Measurements from ENCODE around the gene NPHP1. TPM values are rescaled to one million over a fixed set of nuclear protein-coding genes. Genes with fewer than 3 reads are reported as not detected.
A peak's percentile ranks its signal among the peaks of the same experiment; 100 is the strongest.
"Not testable (repeated sequence)": the region's sequence is repeated elsewhere in the genome, so short reads cannot be mapped to it uniquely, and the experiment has no call there.

NPHP1 gene
- total RNA-seq, 2 experiments from 2014 or later: 0.42 to 0.60 TPM

DNA sequence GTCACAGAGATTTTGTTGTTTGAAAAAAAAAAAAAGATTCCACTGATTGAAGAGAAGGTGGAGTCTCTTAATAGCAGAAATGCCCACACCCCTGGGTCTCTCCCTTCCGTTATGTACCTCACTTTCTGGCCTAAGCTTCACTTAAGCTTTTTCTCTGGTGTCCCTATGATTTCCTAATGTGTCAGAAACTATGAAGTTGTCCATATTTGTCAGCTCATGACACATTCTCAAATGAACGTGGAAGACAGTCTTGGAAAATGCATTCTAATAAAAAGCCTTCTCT is 83.8 kb downstream of the NPHP1 start:
- Mint-ChIP-seq H3K27ac (no peak overlapping the region), H3K36me3 (ENCODE audit: low read depth) (no peaks in the 10 kb centered on the region), H3K4me1 (ENCODE audit: low read depth) (peaks cover under 1% of the 10 kb centered on the region), H3K27me3 (ENCODE audit: low read depth) (peaks cover 36% of the 10 kb centered on the region), H3K4me3 (no peak overlapping the region), H3K9me3 (ENCODE audit: insufficient read depth) (no peaks in the 10 kb centered on the region)
- no peak for DNase-seq
- POLR2A ChIA-PET: no interaction called here
- no peak for ATAC-seq
- CTCF ChIA-PET: no interaction called here

- Mint-ChIP-seq H3K36me3 (ENCODE audit: low read depth) (no peaks in the 10 kb centered on the region), H3K27me3 (ENCODE audit: low read depth) (peaks cover 36% of the 10 kb centered on the region), H3K27ac (no peak overlapping the region), H3K4me1 (ENCODE audit: low read depth) (no peaks in the 10 kb centered on the region), H3K9me3 (ENCODE audit: insufficient read depth) (no peaks in the 10 kb centered on the region), H3K4me3 (no peak overlapping the region)
- ChIA-PET POLR2A (no interaction called here), CTCF (no interaction called here)
- ATAC-seq (no peak), DNase-seq (no peak)
Observed at GRCh38 chr2:110120171-110121051, 84.4 kb downstream of the NPHP1 start.

DNA sequence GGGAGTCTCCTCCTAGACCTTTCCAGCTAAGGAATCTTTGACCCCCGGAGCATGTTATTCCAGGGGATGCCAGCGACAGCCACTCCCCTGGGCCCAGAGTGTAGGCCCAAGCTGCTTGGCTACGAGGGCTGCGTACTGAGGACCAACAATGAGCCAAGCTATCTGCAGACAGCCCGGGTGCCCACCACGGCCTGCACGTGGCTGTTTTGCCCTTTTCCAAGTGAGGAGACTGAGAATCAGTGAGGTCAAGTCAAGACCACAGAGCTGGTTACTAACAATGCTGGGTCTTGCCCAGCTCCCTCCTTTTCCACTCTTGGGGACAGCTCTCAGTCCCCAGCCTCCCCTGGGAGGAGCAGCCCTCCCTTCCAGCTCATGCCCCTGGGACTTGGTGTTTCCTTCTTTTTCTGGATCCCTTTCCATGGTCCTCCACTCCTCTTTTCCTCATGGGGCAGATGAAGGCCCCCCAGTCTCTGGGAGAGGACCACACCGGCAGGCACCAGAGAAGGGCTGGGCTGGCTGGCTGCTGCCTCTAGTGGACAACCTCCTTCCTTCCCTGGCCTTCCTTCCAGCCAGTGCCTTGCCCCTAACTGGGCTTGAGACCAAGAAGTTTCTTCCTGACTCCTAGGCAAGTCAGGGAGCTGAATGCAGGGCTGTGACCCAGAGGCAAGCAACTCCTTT is 88.6 kb downstream of the NPHP1 start:
- CTCF ChIA-PET: no interaction called here
- no peaks in the 10 kb centered on the region for H3K36me3 Mint-ChIP-seq (ENCODE audit: low read depth)
- no peak overlapping the region for H3K4me3 Mint-ChIP-seq
- POLR2A ChIA-PET: no interaction called here
- no peaks in the 10 kb centered on the region for H3K9me3 Mint-ChIP-seq (ENCODE audit: insufficient read depth)
- no peak for ATAC-seq
- H3K27me3 Mint-ChIP-seq (ENCODE audit: low read depth): peaks cover 58% of the 10 kb centered on the region
- H3K4me1 Mint-ChIP-seq (ENCODE audit: low read depth): peaks cover 16% of the 10 kb centered on the region
- no peak overlapping the region for H3K27ac Mint-ChIP-seq
- DNase-seq: no peak

- ChIA-PET CTCF (no interaction called here), POLR2A (no interaction called here)
- Mint-ChIP-seq H3K36me3 (ENCODE audit: low read depth) (no peaks in the 10 kb centered on the region), H3K4me1 (ENCODE audit: low read depth) (peaks cover 16% of the 10 kb centered on the region), H3K27me3 (ENCODE audit: low read depth) (peaks cover 59% of the 10 kb centered on the region), H3K9me3 (ENCODE audit: insufficient read depth) (no peaks in the 10 kb centered on the region), H3K27ac (no peak within 1 kb of the TSS), H3K4me3 (no peak within 1 kb of the TSS)
- ATAC-seq (peak; percentile 30), DNase-seq (no peak)
Observed at GRCh38 chr2:110115291-110116032, 89.4 kb downstream of the NPHP1 start, which contains the start of gene MALL. Gene MALL (minus strand): TSS chr2:110115822. CDS start chr2:110115792, 30 bp downstream.

GRCh38 chr2:110114831-110115255 is 90.0 kb downstream of the NPHP1 start:
- CTCF ChIA-PET: no interaction called here
- Mint-ChIP-seq H3K27ac (no peak overlapping the region), H3K4me1 (ENCODE audit: low read depth) (peaks cover 22% of the 10 kb centered on the region), H3K27me3 (ENCODE audit: low read depth) (peaks cover 57% of the 10 kb centered on the region), H3K36me3 (ENCODE audit: low read depth) (peaks cover 4% of the 10 kb centered on the region), H3K9me3 (ENCODE audit: insufficient read depth) (no peaks in the 10 kb centered on the region), H3K4me3 (no peak overlapping the region)
- ATAC-seq (no peak), DNase-seq (no peak)
- POLR2A ChIA-PET: no interaction called here

- POLR2A ChIA-PET: no interaction called here
Observed at GRCh38 chr2:110113961-110114591, 90.7 kb downstream of the NPHP1 start.

DNA sequence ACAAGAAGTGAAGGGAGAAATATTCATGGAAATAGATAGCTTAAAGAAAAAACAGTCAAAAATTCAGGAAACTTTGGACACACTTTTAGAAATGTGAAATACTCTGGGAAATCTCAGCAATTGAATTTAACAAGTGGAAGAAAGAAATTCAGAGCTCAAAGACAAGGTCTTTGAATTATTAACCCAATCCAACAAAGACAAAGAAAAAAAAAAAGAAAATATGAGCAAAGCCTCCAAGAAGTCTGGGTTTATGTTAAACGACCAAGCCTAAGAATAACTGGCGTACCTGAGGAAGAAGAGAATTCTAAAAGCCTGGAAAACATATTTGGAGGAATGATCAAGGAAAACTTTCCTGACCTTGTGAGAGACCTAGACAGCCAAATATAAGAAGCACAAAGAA is 96.5 kb downstream of the NPHP1 start:
- H3K27ac Mint-ChIP-seq; H3K36me3 Mint-ChIP-seq (ENCODE audit: low read depth); CTCF ChIA-PET; POLR2A ChIA-PET; ATAC-seq; H3K4me3 Mint-ChIP-seq; H3K9me3 Mint-ChIP-seq (ENCODE audit: insufficient read depth); DNase-seq: not testable (repeated sequence)
- Mint-ChIP-seq H3K4me1 (ENCODE audit: low read depth) (peaks cover 11% of the 10 kb centered on the region), H3K27me3 (ENCODE audit: low read depth) (peaks cover 46% of the 10 kb centered on the region)

More at GRCh38 chr2:110113961-110114591, 90.7 kb downstream of the NPHP1 start:
- CTCF ChIA-PET: no interaction called here
- H3K27ac Mint-ChIP-seq: peak overlapping the region; percentile 65
- H3K4me1 Mint-ChIP-seq (ENCODE audit: low read depth): peaks cover 27% of the 10 kb centered on the region
- no peaks in the 10 kb centered on the region for H3K9me3 Mint-ChIP-seq (ENCODE audit: insufficient read depth)
- peaks cover 4% of the 10 kb centered on the region for H3K36me3 Mint-ChIP-seq (ENCODE audit: low read depth)
- DNase-seq (no peak), ATAC-seq (peak; percentile 33)
- H3K4me3 Mint-ChIP-seq: no peak overlapping the region
- peaks cover 56% of the 10 kb centered on the region for H3K27me3 Mint-ChIP-seq (ENCODE audit: low read depth)

GRCh38 chr2:110107092-110108079 is 97.4 kb downstream of the NPHP1 start:
- peaks cover 4% of the 10 kb centered on the region for H3K36me3 Mint-ChIP-seq (ENCODE audit: low read depth)
- POLR2A ChIA-PET: no interaction called here
- CTCF ChIA-PET: no interaction called here
- H3K27me3 Mint-ChIP-seq (ENCODE audit: low read depth): peaks cover 44% of the 10 kb centered on the region
- no peak overlapping the region for H3K27ac Mint-ChIP-seq
- no peak overlapping the region for H3K4me3 Mint-ChIP-seq
- peaks cover 5% of the 10 kb centered on the region for H3K9me3 Mint-ChIP-seq (ENCODE audit: insufficient read depth)
- H3K4me1 Mint-ChIP-seq (ENCODE audit: low read depth): peaks cover 11% of the 10 kb centered on the region
- DNase-seq: no peak
- no peak for ATAC-seq

GRCh38 chr2:110106642-110107041 is 98.2 kb downstream of the NPHP1 start:
- Mint-ChIP-seq H3K9me3 (ENCODE audit: insufficient read depth) (peaks cover 5% of the 10 kb centered on the region), H3K36me3 (ENCODE audit: low read depth) (peaks cover 4% of the 10 kb centered on the region), H3K4me1 (ENCODE audit: low read depth) (peaks cover 17% of the 10 kb centered on the region), H3K27ac (no peak overlapping the region), H3K4me3 (no peak overlapping the region), H3K27me3 (ENCODE audit: low read depth) (peaks cover 40% of the 10 kb centered on the region)
- POLR2A ChIA-PET: no interaction called here
- CTCF ChIA-PET: no interaction called here
- no peak for ATAC-seq
- no peak for DNase-seq

DNA sequence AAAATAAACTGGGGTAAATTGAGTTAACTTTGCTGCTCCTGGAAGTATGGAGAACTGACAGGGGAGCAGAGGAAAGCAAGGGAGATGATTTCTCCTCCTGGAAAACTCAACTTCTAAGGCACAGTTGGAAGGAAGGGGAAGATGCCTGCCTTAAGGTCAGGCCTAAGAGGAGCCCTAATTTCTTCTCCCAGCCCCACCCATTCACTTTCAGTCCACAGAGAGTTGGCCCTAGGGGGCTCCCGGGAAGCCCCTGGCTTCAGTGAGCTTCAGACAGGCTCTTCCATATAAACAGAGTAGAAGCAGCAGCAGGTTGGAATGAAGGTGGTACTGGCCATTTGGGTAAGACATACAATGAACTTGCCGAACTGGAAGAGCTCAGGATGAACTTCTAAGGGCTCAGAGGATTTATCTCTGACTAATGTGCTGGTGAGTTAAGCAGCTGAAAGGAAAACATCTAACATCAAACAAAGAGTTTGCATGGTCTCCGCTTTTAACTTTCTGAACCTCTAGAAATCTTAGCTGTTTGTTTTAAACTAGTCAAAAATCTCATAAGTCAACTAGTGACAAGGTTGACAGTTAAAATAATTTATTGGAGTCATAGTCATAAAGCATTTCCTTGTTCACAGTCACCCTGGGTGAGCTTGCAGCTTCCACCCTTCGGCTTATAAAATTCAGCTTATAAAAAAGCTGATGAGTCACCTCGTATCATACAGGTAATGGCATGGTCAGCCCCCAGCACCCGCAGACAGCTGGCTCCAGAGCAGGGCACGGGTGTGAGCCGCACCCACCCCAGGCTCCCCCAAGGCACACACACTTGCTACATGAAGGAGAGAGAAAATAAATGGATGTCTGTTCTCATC is 99.0 kb downstream of the NPHP1 start:
- ChIA-PET CTCF (no interaction called here), POLR2A (no interaction called here)
- ATAC-seq: no peak
- Mint-ChIP-seq H3K9me3 (ENCODE audit: insufficient read depth) (peaks cover 5% of the 10 kb centered on the region), H3K27me3 (ENCODE audit: low read depth) (peaks cover 36% of the 10 kb centered on the region), H3K36me3 (ENCODE audit: low read depth) (peaks cover 4% of the 10 kb centered on the region), H3K4me1 (ENCODE audit: low read depth) (peaks cover 24% of the 10 kb centered on the region), H3K4me3 (no peak overlapping the region), H3K27ac (no peak overlapping the region)
- DNase-seq: no peak

All from activated CD8-positive, alpha-beta T cell treated with anti-CD3 and anti-CD28 coated beads, Interleukin-2, amount 10 ng/mL, durations not matched to agents 7 days and 5 days (primary cell).